Body of pancreas (tissue), 4 donors: Measurements from ENCODE around the gene SOCS1.

ENCODE experiments used
- POLR2A ChIP-seq, 3 donors: fragments of 450-650 bp; IDR thresholded peaks; one replicate each; pipeline ENCODE4 v1.6.1; 2016; ENCODE audit warnings: antibody characterized with exemption in 3 of 3, mild to moderate bottlenecking in 2 of 3
- TF ChIP-seq, protein P1 (sequence below), 7 experiments: fragments of 450-650 bp in 4 of 7; fragments of 200-600 bp in 3 of 7; sonication (generic) in 3 of 7; IDR thresholded peaks; one replicate each; pipeline ENCODE4 v1.5.1; 2016 to 2019; ENCODE audit warnings: antibody characterized with exemption in 7 of 7

- TF ChIP-seq, protein P1, sequence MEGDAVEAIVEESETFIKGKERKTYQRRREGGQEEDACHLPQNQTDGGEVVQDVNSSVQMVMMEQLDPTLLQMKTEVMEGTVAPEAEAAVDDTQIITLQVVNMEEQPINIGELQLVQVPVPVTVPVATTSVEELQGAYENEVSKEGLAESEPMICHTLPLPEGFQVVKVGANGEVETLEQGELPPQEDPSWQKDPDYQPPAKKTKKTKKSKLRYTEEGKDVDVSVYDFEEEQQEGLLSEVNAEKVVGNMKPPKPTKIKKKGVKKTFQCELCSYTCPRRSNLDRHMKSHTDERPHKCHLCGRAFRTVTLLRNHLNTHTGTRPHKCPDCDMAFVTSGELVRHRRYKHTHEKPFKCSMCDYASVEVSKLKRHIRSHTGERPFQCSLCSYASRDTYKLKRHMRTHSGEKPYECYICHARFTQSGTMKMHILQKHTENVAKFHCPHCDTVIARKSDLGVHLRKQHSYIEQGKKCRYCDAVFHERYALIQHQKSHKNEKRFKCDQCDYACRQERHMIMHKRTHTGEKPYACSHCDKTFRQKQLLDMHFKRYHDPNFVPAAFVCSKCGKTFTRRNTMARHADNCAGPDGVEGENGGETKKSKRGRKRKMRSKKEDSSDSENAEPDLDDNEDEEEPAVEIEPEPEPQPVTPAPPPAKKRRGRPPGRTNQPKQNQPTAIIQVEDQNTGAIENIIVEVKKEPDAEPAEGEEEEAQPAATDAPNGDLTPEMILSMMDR (IDR thresholded peaks at IDR 0.05), result no peak
- TF ChIP-seq POLR2A (IDR thresholded peaks at IDR 0.05), result no peak
Measured at GRCh38 chr16:11236461-11237254, 19.3 kb downstream of the SOCS1 start.
